ENCODE data around the gene USP6.

GRCh38 chr17:5203908-5204294 lies 88.1 kb downstream of the USP6 start:
- TF ChIP-seq POLR2A (IDR thresholded peaks at IDR 0.05; ENCODE audit: low read depth, low read length), result no peak
- no peak for TF ChIP-seq SIN3A (IDR thresholded peaks at IDR 0.05; ENCODE audit: low read depth, low read length)
- no peak for TF ChIP-seq EP300 (IDR thresholded peaks at IDR 0.05; ENCODE audit: borderline replicate concordance in 1 of 2, control insufficient read depth in 1 of 2, low read depth in 2 of 2, low read length in 2 of 2)
- no peak for TF ChIP-seq MYC (IDR thresholded peaks at IDR 0.05; ENCODE audit: insufficient read depth, insufficient read length, insufficient replicate concordance, low read length, severe bottlenecking)
- no peak for TF ChIP-seq CHD4 (IDR thresholded peaks at IDR 0.05)
- no peak for TF ChIP-seq NR2C2 (IDR thresholded peaks at IDR 0.05; ENCODE audit: borderline replicate concordance, control insufficient read depth, insufficient read length, low read depth)
- TF ChIP-seq CBX3 (IDR thresholded peaks at IDR 0.05; ENCODE audit: borderline replicate concordance, low read depth), result no peak

Data from GM12878 (cell line).